GM04504 (cell line): ENCODE results near the gene SH3PXD2B.

Experiments
- DNase-seq: peaks from one replicate; pipeline ENCODE4 v3.0.0-alpha.2; 2012; ENCODE audit warnings: low read depth

SH3PXD2B gene

GRCh38 chr5:172436879-172437369 lies 17.4 kb downstream of the SH3PXD2B start:
- DNase-seq: no peak

DNA sequence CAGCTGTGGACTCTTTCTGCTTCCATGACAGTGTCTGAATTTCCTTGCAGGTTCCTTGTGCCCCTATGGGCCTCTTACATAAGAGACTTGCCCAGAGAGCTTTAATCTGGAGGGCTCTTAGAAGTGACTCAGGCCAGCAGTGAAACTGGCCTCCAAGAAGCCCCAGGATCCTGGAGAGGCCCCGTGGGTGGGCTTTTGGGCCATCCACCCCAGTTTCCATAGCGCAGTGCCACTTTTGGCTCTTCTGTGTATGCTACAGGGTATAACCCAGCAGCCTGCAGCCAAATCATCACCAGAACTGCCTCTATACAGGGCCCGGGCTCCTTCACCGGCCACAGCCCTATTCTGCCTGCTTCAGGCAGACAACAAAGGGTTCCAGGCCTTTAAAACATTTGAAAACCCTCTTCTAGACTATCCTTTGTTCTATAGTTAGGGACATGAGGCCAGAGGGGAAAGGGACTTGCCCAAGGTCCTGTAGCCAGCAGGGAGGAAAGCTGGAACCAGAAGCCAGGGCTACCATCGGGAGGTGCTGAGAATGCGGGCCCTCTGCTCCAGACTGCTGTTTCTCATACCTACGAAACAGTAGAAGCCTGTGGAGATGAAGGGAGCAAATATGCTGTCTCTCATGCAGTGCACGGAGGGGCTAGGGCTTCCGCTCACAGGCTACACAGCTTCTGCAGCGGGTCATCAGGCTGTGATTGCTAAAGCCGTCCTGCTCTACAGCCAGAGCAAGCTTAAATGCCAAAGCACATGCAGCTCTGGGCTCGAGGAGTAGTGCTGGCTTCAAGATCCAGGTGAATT lies 18.0 kb downstream of the SH3PXD2B start:
- DNase-seq: no peak

DNA sequence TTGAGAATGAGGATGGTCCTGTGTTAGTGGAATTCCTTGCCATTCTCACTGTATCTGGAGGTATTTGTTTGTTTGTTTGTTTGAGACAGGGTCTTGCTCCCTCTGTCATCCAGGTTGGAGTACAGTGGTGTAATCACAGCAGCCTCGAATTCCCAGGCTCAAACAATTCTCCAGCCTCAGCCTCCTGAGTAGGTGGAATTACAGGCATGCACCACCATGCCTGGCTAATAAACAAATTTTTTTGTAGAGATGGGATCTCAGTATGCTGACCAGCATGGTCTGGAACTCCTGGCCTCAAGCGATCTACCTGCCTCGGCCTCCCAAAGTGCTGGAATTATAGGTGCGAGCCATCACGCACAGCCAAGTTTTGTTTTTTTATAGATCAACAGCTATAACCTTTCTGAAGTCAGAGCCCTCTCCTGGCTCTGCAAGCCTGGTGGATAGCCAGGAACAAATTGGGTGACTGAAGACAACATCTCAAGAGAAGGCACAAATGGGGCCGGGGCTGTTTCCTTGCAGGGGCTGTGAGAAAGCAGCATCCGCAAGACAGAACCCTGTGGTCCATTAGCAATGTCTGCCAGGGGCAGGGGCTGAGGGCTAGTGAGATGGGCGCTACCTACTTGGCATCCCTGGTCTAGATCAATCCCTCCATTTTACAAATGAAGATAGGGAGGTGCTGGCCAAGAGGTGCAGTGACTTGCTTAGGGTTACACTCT lies 18.8 kb downstream of the SH3PXD2B start:
- no peak for DNase-seq

- DNase-seq: no peak
Measured at GRCh38 chr5:172434251-172434650, 20.1 kb downstream of the SH3PXD2B start.

- DNase-seq: no peak
Measured at GRCh38 chr5:172433513-172433912, 20.8 kb downstream of the SH3PXD2B start.

DNA sequence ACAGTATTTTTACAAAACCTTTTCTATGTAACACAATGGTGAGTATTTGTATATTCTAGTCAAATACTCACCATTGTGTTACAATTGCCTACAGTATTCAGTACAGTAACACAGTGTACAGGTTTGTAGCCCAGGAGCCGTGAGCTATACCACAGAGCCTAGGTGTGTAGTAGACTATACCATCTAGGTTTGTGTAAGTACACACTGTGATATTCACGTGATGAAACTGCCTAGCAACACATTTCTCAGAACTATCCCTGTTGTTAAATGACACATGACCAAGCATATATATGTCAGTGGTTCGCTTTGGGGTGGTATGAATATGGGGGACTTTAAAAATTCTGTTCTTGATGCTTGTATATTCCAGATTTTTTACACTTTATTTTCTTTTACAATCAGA lies 21.3 kb downstream of the SH3PXD2B start:
- DNase-seq: no peak

GRCh38 chr5:172430354-172430753 lies 24.0 kb downstream of the SH3PXD2B start:
- DNase-seq: no peak

DNA sequence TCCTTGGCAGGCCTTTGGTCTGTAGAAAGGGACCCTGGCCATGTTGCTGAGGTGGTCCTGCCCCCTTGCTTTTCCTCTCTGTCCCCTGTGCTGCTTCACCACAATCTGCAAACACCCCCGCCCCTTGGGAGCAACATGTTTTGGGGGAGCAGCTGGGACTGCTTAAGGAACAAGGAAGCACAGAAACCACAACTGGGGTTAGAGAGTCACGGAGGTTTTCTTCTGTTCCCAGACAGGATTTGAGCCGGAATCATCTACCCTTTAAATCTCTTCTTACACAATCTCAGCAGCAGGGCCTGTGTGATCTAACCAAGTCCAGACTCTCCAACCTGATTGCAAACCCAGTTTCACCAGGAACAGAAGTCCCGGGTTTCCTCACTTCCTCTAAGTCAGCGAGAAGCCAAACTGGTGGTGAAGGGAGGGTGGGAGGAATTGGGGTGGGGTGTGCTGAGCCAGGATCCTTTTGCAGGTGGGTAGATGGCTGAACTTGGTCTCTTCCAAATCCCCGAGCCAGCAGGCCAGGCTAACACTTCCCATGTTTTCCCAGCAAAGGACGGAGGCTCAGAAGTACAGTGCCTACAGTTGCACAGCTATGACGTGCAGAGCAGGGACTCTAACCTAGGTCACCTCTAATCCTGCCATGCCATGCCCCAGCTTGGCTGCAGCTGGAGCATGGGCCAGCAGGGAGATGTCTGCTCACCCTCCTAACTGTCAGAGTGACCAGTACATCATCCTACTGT lies 25.0 kb downstream of the SH3PXD2B start:
- peak; percentile 84 for DNase-seq

DNA sequence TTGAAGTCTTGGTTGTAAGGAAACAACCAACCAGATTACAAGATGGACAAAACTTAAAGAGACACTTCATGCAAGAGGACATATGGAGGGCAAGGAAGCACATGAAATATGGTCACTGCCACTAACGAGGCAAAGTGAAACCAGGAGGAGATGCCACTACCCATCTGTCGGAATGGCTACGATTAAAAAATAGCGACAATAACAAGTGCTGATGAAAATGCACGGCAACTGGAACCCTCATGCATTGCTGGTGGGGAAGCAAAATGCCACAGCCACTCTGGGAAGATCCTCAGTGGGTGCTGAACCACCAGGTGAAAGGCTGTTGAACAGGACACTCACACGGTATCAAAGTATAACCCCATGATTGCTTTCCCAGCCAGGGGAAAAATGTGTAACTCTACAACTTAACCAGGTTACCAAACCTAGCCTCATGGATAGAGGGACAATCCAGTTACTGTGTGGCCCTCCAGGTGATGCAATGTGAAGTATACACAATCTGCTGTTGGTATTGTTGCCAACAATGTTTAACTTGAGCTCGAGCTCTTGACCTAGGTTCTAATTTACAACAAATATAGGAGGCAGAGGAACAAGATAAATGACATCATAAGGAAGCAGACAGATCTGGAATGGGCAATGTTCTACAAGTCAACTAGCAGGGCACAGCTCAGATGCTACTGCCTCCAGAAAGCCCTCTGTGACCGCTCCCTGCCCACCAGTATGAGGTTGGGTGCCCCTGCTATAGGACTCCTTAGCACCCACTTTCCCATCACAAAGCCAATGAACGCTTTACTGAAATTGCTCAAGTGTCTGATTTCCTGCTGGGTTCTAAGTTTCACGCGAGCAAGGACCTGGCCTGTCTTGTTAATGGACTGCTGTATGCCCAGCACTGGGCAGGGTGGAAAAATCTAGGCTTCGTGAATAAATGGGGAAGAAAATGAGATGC lies 25.8 kb downstream of the SH3PXD2B start:
- no peak for DNase-seq

GRCh38 chr5:172427202-172427601 lies 27.1 kb downstream of the SH3PXD2B start:
- DNase-seq: no peak

GRCh38 chr5:172426086-172426485 lies 28.2 kb downstream of the SH3PXD2B start:
- DNase-seq: no peak

DNA sequence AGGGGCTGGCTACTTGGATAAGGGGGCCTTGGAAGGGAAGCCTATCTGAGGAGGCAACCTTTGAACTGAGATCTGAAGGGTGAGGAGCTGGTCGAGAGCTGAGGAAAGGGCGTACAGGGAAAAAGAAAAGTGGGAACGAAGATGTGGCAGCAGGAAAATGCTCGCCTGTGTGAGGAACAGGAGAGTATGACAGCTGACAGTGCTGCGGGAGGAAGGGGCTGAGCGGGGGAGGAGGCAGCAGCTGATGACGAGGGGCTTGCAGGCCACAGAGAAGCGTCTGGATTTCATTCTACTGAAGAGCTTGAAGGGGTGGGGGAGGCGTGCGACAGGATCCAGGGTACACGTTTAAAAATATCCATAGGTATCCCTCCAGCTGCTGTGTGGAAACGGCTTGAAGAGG lies 28.9 kb downstream of the SH3PXD2B start:
- no peak for DNase-seq

DNA sequence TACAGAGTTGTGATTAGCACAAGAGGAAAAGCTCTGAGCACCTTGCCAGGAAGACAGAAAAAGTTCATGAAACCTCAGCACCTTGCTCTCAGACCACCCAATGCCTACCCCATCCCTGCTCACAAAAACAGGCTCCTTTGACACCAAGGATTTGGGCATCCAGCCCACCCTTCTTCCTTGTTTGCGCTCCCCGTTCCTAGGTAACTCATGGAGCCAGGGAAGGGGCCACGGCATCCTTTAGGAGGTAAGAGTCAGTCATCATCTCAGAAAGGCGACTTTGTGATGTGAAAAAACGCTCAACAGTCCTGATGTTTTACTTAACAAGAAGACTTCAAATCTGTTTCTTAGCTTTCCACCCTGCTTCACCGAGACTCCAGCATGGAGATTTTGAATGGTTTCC lies 29.5 kb downstream of the SH3PXD2B start:
- no peak for DNase-seq

GRCh38 chr5:172424111-172424490 lies 30.2 kb downstream of the SH3PXD2B start:
- DNase-seq: no peak

DNA sequence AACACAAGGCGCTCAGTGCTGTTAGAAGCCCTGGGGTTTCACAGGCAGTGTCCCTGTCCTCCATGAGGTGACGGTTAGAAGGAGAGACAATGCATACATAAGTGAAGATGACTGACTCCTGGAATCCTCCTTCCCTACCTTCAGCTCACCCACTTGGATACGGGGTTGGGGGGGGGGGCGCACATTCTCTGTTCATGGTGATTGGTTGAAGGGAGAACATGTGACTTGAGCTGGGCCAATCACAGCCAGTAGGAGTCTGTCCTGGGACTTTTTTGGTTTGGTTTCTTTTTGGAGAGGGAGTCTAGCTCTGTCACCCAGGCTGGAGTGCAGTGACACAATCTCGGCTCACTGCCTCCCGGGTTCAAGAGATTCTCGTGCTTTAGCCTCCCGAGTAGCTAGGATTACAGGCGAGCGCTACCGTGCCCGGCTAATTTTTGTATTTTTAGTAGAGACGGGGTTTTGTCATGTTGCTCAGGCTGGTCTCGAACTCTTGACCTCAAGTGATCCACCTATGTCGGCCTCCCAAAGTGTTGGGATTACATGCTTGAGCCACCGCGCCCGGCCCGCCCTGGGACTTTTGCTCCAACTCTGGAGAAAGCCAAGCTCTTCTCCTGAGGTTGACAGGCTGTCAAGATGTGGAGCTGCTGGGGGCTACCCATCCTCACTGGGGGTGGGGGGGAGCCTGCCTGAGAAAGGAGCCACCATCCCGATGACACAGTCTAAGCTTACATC lies 30.8 kb downstream of the SH3PXD2B start:
- DNase-seq: no peak

- DNase-seq: no peak
Measured at GRCh38 chr5:172422255-172422654, 32.1 kb downstream of the SH3PXD2B start.

DNA sequence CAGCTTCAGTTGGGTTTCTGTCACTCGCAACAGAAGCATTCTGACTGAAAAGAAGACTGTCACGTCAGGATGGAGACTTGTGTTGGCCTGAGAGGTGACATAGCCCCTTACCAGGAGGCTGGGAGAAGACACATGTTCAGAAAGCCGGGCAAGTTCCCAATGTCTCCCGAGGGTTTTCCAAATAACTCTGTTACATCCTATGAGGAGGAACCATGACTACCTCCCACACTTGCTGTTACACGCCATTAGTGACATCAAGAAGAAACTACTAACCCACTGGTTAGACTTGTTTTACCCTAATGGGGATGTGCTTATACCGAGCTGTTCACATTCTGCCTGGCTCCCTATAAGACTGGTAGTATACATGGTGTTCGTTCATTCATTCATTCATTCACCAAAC lies 33.3 kb downstream of the SH3PXD2B start:
- no peak for DNase-seq

DNA sequence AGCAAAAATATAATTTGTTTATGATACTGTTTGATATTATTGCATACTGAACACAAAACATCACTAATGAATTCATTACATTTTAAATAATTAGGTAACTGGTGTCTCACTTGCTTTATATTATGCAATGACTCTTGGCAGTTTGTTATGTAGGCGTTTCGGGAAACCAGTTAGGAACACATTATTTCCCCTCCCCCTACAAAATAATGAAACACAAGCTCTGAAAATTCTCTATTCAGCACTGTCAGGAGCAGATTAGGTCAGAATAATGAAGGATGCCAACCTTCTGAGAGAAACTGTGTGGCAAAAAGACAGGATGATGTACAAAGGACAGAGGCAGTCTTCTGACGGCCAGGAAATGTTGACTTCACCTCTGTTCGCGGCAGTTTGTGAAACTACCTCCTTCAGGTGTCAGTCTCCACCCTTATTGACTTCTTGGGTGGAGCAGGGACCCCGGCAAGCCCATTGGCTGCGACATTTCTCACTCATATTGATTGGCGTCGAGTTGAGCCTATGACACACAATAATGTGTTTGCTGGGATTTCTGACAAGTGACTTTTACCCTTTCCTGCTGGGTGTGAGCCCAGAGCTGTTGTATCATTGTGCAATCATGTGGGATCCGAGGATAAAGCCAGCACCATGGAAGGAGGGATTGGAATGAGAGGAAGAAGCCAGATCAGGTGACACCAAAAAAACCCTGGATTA lies 33.9 kb downstream of the SH3PXD2B start:
- peak; percentile 98 for DNase-seq

GRCh38 chr5:172418862-172419814 lies 35.2 kb downstream of the SH3PXD2B start:
- DNase-seq: no peak
